OCI-LY7 (cell line): ENCODE measurements around the gene TRPM8. TPM values are rescaled to one million over a fixed set of nuclear protein-coding genes. Genes with fewer than 3 reads are reported as not detected.

ENCODE experiments used
- BruUV-seq: library from RNA; stranded (reverse); fragments of 400-500 nt; replicated peaks from 2 replicates; lab custom pipeline; 2021; lab: Mats Ljungman, UMichigan
- CTCF ChIA-PET: fragments of 300-600 bp; sonication (Branson Sonifier 250); formaldehyde crosslinking; loops from one replicate; lab custom pipeline; 2022; ENCODE audit warnings: antibody characterized with exemption; ENCODE audit not compliant: unreplicated experiment; lab: Charles Lee
- POLR2A ChIA-PET: fragments of 300-600 bp; sonication (Branson Sonifier 250); formaldehyde crosslinking; loops from one replicate; lab custom pipeline; 2022; ENCODE audit warnings: antibody characterized with exemption; lab: Charles Lee
- DNase-seq: peaks from one replicate; pipeline ENCODE4 v3.0.0-alpha.2; 2015; ENCODE audit warnings: low spot score
- H2AFZ ChIP-seq: fragments of 200-600 bp; sonication (generic), shearing (Covaris generic); 2 replicates; pipeline ENCODE4 v1.6.1; 2014; ENCODE audit warnings: mild to moderate bottlenecking, antibody characterized with exemption, low read length, moderate library complexity
- H3K27ac ChIP-seq: fragments of 200-600 bp; sonication (generic); 2 replicates; pipeline ENCODE4 v1.5.1; 2014; ENCODE audit warnings: mixed run types, low read depth, mild to moderate bottlenecking, moderate library complexity, low read length, inconsistent platforms; ENCODE audit not compliant: poor library complexity, severe bottlenecking
- H3K36me3 ChIP-seq: fragments of 200-600 bp; sonication (generic); 2 replicates; pipeline ENCODE4 v1.6.1; 2014; ENCODE audit warnings: mild to moderate bottlenecking, antibody characterized with exemption, low read length, moderate library complexity, mixed read lengths; ENCODE audit not compliant: insufficient read depth
- H3K4me1 ChIP-seq: fragments of 200-600 bp; sonication (generic); 2 replicates; pipeline ENCODE4 v1.5.1; 2014; ENCODE audit warnings: mild to moderate bottlenecking, low read length; ENCODE audit not compliant: insufficient read depth, poor library complexity, severe bottlenecking
- H3K4me2 ChIP-seq: fragments of 200-600 bp; sonication (generic); 2 replicates; pipeline ENCODE4 v1.6.1; 2014; ENCODE audit warnings: mild to moderate bottlenecking, low read length
- H3K4me3 ChIP-seq: fragments of 200-600 bp; sonication (generic); 2 replicates; pipeline ENCODE4 v1.5.1; 2014; ENCODE audit warnings: mild to moderate bottlenecking, low read depth, low read length; ENCODE audit not compliant: poor library complexity, severe bottlenecking
- H3K79me2 ChIP-seq: fragments of 200-600 bp; sonication (generic); 2 replicates; pipeline ENCODE4 v1.6.1; 2016; ENCODE audit warnings: low read depth, mild to moderate bottlenecking, low read length, moderate library complexity, mixed read lengths; ENCODE audit not compliant: insufficient read depth
- H3K9me2 ChIP-seq: fragments of 200-600 bp; sonication (generic); 2 replicates; pipeline ENCODE4 v1.6.1; 2016; ENCODE audit warnings: mild to moderate bottlenecking, low read length, mixed read lengths; ENCODE audit not compliant: insufficient read depth
- H3K9me3 ChIP-seq: fragments of 200-600 bp; sonication (generic); 2 replicates; pipeline ENCODE4 v1.6.1; 2014; ENCODE audit warnings: mild to moderate bottlenecking, mixed run types, low read length, mixed read lengths
- H4K20me1 ChIP-seq: fragments of 200-600 bp; sonication (generic); 2 replicates; pipeline ENCODE4 v1.6.1; 2014; ENCODE audit warnings: mild to moderate bottlenecking, antibody characterized with exemption, low read length, moderate library complexity, mixed read lengths; ENCODE audit not compliant: insufficient read depth
- CTCF ChIP-seq: fragments of 200-600 bp; sonication (generic); conservative IDR thresholded peaks from 2 replicates; pipeline ENCODE4 v1.5.1; 2014; ENCODE audit warnings: mild to moderate bottlenecking, antibody characterized with exemption, low read length, moderate library complexity, mixed read lengths
- EZH2phosphoT487 ChIP-seq: fragments of 200-600 bp; sonication (generic); IDR thresholded peaks from 2 replicates; pipeline ENCODE4 v1.6.1; 2018; ENCODE audit warnings: low read depth, borderline replicate concordance, mild to moderate bottlenecking, mixed run types, antibody characterized with exemption, low read length, moderate library complexity, mixed read lengths
- intact Hi-C: fragments of 100-400 bp; cut with micrococcal nuclease; formaldehyde crosslinking; loops from one replicate; pipeline ENCODE4 v1.10.0; 2022; ENCODE audit not compliant: unreplicated experiment
- total RNA-seq, 2 experiments: library from RNA; depleted of rRNA in 1 of 2; stranded (reverse); fragments of >200 nt in 1 of 2; shearing (Covaris generic) in 1 of 2; gene quantifications; 2 replicates each; pipeline ENCODE4 v1.2.3, GENCODE V29; 2014 to 2022

Gene TRPM8
- total RNA-seq, 2 experiments from 2014 or later = not detected

- intact Hi-C loops = no loop called here
- POLR2A ChIA-PET = interaction anchor here (0.5 to 2.0 kb wide), 2 partner anchors 95 to 1099 kb away, joined by 4 to 6 read pairs; no protein-coding TSS in a partner anchor
Observed at GRCh38 chr2:233988581-233988980, 71.4 kb downstream of the TRPM8 start.

GRCh38 chr2:233989221-233989858 lies 72.2 kb downstream of the TRPM8 start:
- no peak overlapping the region for H3K4me3 ChIP-seq
- H3K9me2 ChIP-seq = no peaks in the 10 kb centered on the region
- no TSS peak for BruUV-seq
- CTCF ChIA-PET = no interaction called here
- no peak overlapping the region for H3K4me2 ChIP-seq
- H3K27ac ChIP-seq = no peak overlapping the region
- no peak for TF ChIP-seq EZH2phosphoT487
- no peak for TF ChIP-seq CTCF
- no peak overlapping the region for H2AFZ ChIP-seq
- H4K20me1 ChIP-seq = no peaks in the 10 kb centered on the region
- intact Hi-C loops = no loop called here
- H3K9me3 ChIP-seq = no peaks in the 10 kb centered on the region
- H3K4me1 ChIP-seq = no peaks in the 10 kb centered on the region
- H3K79me2 ChIP-seq = no peaks in the 10 kb centered on the region
- DNase-seq = no peak
- no peaks in the 10 kb centered on the region for H3K36me3 ChIP-seq
- POLR2A ChIA-PET = interaction anchor here (0.5 to 2.0 kb wide), 2 partner anchors 96 to 1098 kb away, joined by 4 to 6 read pairs; no protein-coding TSS in a partner anchor

More at GRCh38 chr2:233988581-233988980, 71.4 kb downstream of the TRPM8 start:
- CTCF ChIA-PET = no interaction called here
- Histone ChIP-seq H3K9me3 (no peaks in the 10 kb centered on the region), H2AFZ (no peak overlapping the region), H3K27ac (no peak overlapping the region), H3K79me2 (no peaks in the 10 kb centered on the region), H3K4me3 (no peak overlapping the region), H3K36me3 (no peaks in the 10 kb centered on the region), H3K4me1 (no peaks in the 10 kb centered on the region), H4K20me1 (no peaks in the 10 kb centered on the region), H3K4me2 (no peak overlapping the region), H3K9me2 (no peaks in the 10 kb centered on the region)
- DNase-seq = no peak
- TF ChIP-seq CTCF = no peak
- no peak for TF ChIP-seq EZH2phosphoT487
- BruUV-seq = no TSS peak

- Histone ChIP-seq H2AFZ (no peak overlapping the region), H3K4me3 (no peak overlapping the region), H3K27ac (no peak overlapping the region), H3K9me3 (no peaks in the 10 kb centered on the region), H3K4me2 (no peak overlapping the region), H3K9me2 (no peaks in the 10 kb centered on the region), H3K79me2 (no peaks in the 10 kb centered on the region), H3K4me1 (no peaks in the 10 kb centered on the region), H4K20me1 (no peaks in the 10 kb centered on the region), H3K36me3 (no peaks in the 10 kb centered on the region)
- ChIA-PET CTCF (no interaction called here), POLR2A (interaction anchor here (2.0 kb wide), 1 partner anchor 97 kb away, joined by 4 read pairs; no protein-coding TSS in a partner anchor)
- DNase-seq = no peak
- no TSS peak for BruUV-seq
- intact Hi-C loops = no loop called here
- no peak for TF ChIP-seq EZH2phosphoT487
- no peak for TF ChIP-seq CTCF
Observed at GRCh38 chr2:233990261-233990798, 73.2 kb downstream of the TRPM8 start.
